Mucosa of descending colon (tissue), 3 donors: ENCODE data around the gene MTA1. TPM values are rescaled to one million over a fixed set of nuclear protein-coding genes. Genes with fewer than 3 reads are reported as not detected.

Experiments
- ATAC-seq: fragments of 200-7000 bp; cut with Tn5 transposase; one replicate; pipeline ENCODE4 v1.9.1; 2020; ENCODE audit warnings: mild to moderate bottlenecking, moderate library complexity
- DNase-seq, 3 donors: peaks; one replicate each; pipeline ENCODE4 v3.0.0-alpha.2; 2020
- H3K36me3 ChIP-seq: fragments of 200-600 bp; one replicate; pipeline ENCODE4 v1.8.0; 2021; ENCODE audit warnings: low read depth, mild to moderate bottlenecking
- H3K4me1 ChIP-seq: fragments of 200-600 bp; one replicate; pipeline ENCODE4 v1.8.0; 2021; ENCODE audit warnings: low read depth, mild to moderate bottlenecking
- H3K4me3 ChIP-seq: fragments of 200-600 bp; one replicate; pipeline ENCODE4 v1.8.0; 2021; ENCODE audit warnings: mild to moderate bottlenecking
- H3K9me3 ChIP-seq: fragments of 200-600 bp; one replicate; pipeline ENCODE4 v1.8.0; 2021; ENCODE audit warnings: mild to moderate bottlenecking
- intact Hi-C, 2 donors: fragments of 100-400 bp; cut with DNase I in 1 of 2; cut with micrococcal nuclease in 1 of 2; formaldehyde crosslinking; loops; one replicate each; pipeline versions ENCODE4 v1.11.0 to v1.11.1; 2022; cut with DNase I, micrococcal nuclease
- total RNA-seq, 3 donors: library from RNA; stranded (reverse); fragmentation: NEBNext Ultra II Directional in 2 of 3; extraction: Animal tissue kit (Norgen Biotek cat#: 25700) in 2 of 3; gene quantifications; one replicate each; pipeline versions ENCODE4 v1.2.1 to v1.2.4, GENCODE V29; 2021 to 2023
- TF ChIP-seq, protein P1 (sequence below): fragments of 200-600 bp; IDR thresholded peaks from one replicate; pipeline ENCODE4 v1.8.0; 2022; ENCODE audit warnings: antibody characterized with exemption, mild to moderate bottlenecking
- donor health status: DM: no; HTN: no; CAD: no; lungs with moderate emphysema.
- donor health status: DM: no; HTN: no; CAD: no.
- donor health status: DM: no; HTN: yes; CAD: no.

Gene MTA1
- total RNA-seq, 3 donors from 2014 or later: 76.4 to 105 (median 79.7) TPM

- H3K4me3 ChIP-seq: no peak overlapping the region
- DNase-seq (no peak), ATAC-seq (no peak)
- no peaks in the 10 kb centered on the region for H3K9me3 ChIP-seq
- no peaks in the 10 kb centered on the region for H3K36me3 ChIP-seq
- intact Hi-C loops: no loop called here
- TF ChIP-seq, protein P1, sequence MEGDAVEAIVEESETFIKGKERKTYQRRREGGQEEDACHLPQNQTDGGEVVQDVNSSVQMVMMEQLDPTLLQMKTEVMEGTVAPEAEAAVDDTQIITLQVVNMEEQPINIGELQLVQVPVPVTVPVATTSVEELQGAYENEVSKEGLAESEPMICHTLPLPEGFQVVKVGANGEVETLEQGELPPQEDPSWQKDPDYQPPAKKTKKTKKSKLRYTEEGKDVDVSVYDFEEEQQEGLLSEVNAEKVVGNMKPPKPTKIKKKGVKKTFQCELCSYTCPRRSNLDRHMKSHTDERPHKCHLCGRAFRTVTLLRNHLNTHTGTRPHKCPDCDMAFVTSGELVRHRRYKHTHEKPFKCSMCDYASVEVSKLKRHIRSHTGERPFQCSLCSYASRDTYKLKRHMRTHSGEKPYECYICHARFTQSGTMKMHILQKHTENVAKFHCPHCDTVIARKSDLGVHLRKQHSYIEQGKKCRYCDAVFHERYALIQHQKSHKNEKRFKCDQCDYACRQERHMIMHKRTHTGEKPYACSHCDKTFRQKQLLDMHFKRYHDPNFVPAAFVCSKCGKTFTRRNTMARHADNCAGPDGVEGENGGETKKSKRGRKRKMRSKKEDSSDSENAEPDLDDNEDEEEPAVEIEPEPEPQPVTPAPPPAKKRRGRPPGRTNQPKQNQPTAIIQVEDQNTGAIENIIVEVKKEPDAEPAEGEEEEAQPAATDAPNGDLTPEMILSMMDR: no peak
- H3K4me1 ChIP-seq: no peaks in the 10 kb centered on the region
Observed at GRCh38 chr14:105427412-105427811, 7.8 kb downstream of the MTA1 start.

DNA sequence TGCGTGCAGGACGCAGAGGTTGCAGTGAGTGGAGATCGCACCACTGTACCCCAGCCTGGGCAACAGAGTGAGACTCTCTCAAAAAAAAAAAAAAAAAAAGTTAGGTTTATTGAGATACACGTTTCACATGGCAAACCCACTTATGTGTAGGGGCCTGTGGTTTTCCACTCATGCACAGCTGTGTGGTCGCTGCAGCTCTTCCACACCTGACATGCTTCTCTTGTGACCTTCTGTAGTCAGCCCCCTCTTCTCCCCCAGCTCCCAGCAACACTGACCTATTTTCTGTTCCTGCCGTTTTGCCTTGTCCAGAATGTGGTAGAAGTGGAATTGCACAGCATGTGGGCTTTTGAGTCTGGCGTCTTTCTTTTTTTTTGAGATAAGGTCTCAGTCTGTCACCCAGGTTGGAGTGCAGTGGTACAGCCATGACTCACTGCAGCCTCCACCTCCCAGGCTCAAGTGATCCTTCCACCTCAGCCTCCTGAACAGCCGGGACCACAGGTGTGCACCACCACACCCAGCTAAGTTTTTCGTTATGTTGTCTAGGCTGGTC is 8.4 kb downstream of the MTA1 start:
- no peaks in the 10 kb centered on the region for H3K36me3 ChIP-seq
- intact Hi-C loops: no loop called here
- ATAC-seq (no peak), DNase-seq (no peak)
- no peak overlapping the region for H3K4me3 ChIP-seq
- no peaks in the 10 kb centered on the region for H3K4me1 ChIP-seq
- TF ChIP-seq, protein P1: no peak
- H3K9me3 ChIP-seq: no peaks in the 10 kb centered on the region

DNA sequence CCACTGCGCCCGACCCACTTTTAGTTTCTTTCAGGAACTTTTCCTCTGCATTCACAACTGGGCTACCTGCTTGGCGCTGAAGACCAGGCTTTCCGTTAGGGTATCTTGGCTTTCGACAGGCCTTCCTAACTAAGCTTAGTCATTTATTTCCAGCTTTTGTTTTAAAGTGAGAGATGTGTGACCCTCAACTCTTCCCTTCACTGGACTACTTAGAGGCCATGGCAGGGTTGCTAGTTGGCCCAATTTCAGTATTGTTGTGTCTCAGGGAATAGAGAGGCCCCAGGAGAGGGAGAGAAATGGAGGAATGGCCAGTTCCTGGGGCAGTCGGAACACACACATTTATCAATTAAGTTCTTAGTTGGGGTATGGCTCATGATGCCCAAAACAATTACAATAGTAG is 10.4 kb downstream of the MTA1 start:
- Histone ChIP-seq H3K4me3 (no peak overlapping the region), H3K9me3 (no peaks in the 10 kb centered on the region), H3K36me3 (no peaks in the 10 kb centered on the region), H3K4me1 (no peaks in the 10 kb centered on the region)
- TF ChIP-seq, protein P1: no peak
- ATAC-seq (no peak), DNase-seq (no peak)
- intact Hi-C loops: no loop called here

- H3K4me1 ChIP-seq: no peaks in the 10 kb centered on the region
- TF ChIP-seq, protein P1: no peak
- ATAC-seq: no peak
- no peaks in the 10 kb centered on the region for H3K36me3 ChIP-seq
- H3K4me3 ChIP-seq: no peak overlapping the region
- no peaks in the 10 kb centered on the region for H3K9me3 ChIP-seq
- DNase-seq: no peak
- intact Hi-C loops: no loop called here
Observed at GRCh38 chr14:105430565-105430964, 10.9 kb downstream of the MTA1 start.

GRCh38 chr14:105431256-105431655 is 11.6 kb downstream of the MTA1 start:
- Histone ChIP-seq H3K4me3 (no peak overlapping the region), H3K9me3 (no peaks in the 10 kb centered on the region), H3K36me3 (no peaks in the 10 kb centered on the region), H3K4me1 (no peaks in the 10 kb centered on the region)
- intact Hi-C loops: no loop called here
- DNase-seq (no peak), ATAC-seq (no peak)
- TF ChIP-seq, protein P1: no peak

GRCh38 chr14:105432657-105433056 is 13.0 kb downstream of the MTA1 start:
- no peak for ATAC-seq
- TF ChIP-seq, protein P1: no peak
- DNase-seq: no peak
- intact Hi-C loops: no loop called here
- Histone ChIP-seq H3K4me3 (no peak overlapping the region), H3K9me3 (no peaks in the 10 kb centered on the region), H3K4me1 (no peaks in the 10 kb centered on the region), H3K36me3 (no peaks in the 10 kb centered on the region)
